GM12873 (cell line): Measurements from ENCODE around the gene MACROD1.

ENCODE experiments used
- TF ChIP-seq, protein P1 (sequence below): IDR thresholded peaks from 2 replicates; pipeline ENCODE4 v1.5.1; 2012; ENCODE audit warnings: low read depth, mild to moderate bottlenecking, moderate library complexity, low read length, control low read depth; ENCODE audit not compliant: insufficient read depth; ENCODE audit errors: missing control alignments

The MACROD1 gene, protein sequence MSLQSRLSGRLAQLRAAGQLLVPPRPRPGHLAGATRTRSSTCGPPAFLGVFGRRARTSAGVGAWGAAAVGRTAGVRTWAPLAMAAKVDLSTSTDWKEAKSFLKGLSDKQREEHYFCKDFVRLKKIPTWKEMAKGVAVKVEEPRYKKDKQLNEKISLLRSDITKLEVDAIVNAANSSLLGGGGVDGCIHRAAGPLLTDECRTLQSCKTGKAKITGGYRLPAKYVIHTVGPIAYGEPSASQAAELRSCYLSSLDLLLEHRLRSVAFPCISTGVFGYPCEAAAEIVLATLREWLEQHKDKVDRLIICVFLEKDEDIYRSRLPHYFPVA

DNA sequence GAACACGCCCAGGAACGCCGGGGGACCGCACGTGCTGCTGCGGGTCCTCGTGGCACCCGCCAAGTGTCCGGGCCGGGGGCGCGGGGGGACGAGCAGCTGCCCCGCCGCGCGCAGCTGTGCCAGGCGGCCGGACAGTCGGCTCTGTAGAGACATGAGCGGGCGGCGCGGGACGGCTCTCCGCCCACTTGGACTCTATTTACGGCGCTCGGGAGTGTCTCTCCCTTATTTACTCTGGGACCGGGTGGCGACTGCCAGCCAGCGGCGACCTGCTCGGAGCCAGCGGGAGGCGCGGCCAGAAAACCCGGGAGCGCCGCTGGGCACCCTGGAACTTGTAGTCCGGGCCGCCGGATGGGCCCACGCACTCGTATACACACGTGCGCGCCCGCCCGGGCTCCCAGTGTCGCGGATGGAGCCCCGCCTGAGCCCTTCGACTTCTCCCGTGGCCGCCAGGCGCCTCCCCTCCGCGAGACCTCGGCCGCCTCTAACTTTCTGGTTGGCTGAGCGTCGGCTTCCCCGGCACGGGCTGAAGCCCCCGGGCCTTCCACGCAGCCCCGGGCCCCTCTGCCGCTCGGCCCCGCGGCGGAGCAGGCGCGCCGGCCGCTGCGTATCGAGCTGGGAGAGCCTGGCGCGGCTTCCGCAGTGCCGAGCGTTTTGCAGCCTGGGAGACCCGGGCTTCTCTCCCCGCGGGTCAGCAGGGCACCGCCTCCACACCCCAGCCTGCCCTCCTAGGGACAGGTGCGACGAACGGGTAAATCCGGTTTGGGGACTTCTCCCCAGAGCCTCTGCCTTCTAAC, at the start of gene MACROD1:
TSS of gene MACROD1 (minus strand) at position 272 of the 794 bp plus-strand sequence. CDS start at position 153, 119 bp downstream.
- TF ChIP-seq, protein P1, sequence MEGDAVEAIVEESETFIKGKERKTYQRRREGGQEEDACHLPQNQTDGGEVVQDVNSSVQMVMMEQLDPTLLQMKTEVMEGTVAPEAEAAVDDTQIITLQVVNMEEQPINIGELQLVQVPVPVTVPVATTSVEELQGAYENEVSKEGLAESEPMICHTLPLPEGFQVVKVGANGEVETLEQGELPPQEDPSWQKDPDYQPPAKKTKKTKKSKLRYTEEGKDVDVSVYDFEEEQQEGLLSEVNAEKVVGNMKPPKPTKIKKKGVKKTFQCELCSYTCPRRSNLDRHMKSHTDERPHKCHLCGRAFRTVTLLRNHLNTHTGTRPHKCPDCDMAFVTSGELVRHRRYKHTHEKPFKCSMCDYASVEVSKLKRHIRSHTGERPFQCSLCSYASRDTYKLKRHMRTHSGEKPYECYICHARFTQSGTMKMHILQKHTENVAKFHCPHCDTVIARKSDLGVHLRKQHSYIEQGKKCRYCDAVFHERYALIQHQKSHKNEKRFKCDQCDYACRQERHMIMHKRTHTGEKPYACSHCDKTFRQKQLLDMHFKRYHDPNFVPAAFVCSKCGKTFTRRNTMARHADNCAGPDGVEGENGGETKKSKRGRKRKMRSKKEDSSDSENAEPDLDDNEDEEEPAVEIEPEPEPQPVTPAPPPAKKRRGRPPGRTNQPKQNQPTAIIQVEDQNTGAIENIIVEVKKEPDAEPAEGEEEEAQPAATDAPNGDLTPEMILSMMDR = no peak

DNA sequence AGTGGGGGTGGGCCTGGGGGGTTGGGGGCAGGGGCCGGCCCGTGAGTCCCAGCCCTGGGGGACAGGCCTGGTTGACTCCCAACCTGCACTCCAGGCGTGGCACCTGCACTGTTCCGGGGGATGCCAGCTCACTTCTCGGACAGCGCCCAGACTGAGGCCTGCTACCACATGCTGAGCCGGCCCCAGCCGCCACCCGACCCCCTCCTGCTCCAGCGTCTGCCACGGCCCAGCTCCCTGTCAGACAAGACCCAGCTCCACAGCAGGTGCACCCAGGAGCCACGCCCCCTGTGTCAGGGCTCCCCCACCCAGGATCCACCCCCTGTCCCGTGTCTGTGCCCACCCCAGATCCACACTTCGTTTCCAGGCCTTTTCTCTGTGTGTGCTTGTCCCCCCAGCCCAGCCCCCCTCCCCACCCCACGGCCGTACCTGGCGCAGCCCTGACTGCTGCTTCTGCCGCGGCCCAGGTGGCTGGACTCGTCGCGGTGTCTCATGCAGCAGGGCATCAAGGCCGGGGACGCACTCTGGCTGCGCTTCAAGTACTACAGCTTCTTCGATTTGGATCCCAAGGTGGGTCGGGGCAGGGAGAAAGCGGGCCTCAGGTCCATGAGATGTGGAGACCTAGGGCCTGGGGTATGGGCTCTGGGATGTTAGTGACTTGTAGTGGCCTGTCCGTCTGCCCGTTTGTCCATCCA, 45.4 kb upstream of the MACROD1 start:
- TF ChIP-seq, protein P1 = no peak

- TF ChIP-seq, protein P1 = no peak
Measured at GRCh38 chr11:64210301-64211020, 44.5 kb upstream of the MACROD1 start.

- TF ChIP-seq, protein P1 = no peak
Measured at GRCh38 chr11:64209563-64209843, 43.6 kb upstream of the MACROD1 start.

- TF ChIP-seq, protein P1 = no peak
Measured at GRCh38 chr11:64208796-64209562, 43.1 kb upstream of the MACROD1 start.

- TF ChIP-seq, protein P1 = no peak
Measured at GRCh38 chr11:64208086-64208795, 42.3 kb upstream of the MACROD1 start.
